Ramos (cell line): ENCODE measurements around the gene MCTP1.

Experiments used
- in situ Hi-C: fragments of 300-500 bp; cut with MboI; formaldehyde crosslinking; loops from one replicate; pipeline ENCODE4 v1.14.3; 2022; ENCODE audit warnings: low sequenced_read_pairs; ENCODE audit not compliant: unreplicated experiment

Gene MCTP1

DNA sequence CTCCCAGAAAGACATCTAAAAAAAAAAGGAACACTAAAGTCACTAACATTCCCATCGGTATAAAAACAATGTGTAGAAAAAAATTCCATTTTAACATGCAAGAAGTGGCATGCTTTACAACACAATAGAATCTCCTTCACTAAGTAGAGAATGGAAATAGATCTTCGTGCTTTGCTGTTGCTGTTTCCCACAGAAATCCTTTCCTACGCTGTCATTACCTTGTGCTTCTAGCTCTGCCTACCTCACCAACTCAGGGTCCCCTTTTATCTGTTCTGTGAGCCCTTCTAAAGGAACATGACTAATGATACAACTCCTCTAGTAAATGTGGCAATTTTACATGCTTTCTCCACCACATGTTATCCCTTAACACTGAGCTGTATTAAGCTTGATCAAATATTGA, 202.9 kb downstream of the MCTP1 start:
- in situ Hi-C loops = no loop called here

DNA sequence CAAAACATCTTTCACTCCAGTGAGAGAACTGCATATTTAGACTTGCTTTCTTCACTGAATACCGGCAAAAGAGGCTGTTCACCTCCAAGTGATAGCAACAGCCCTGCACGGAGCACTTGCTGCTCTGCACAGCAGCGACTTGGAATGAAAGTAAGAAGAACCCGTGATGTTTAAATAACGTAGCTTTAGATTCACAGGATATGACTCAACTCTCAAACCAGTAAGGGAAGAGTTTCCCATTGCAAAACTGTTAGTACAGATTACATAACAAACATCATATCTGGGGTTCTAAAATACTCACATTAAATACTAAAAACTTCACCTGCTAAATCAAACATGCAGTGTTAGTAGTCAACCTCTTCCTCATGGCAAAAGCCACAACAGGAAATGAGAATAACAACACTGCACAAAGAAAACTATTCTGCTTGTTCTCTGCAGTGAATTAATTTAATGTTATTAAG, 203.4 kb downstream of the MCTP1 start:
- in situ Hi-C loops = no loop called here

DNA sequence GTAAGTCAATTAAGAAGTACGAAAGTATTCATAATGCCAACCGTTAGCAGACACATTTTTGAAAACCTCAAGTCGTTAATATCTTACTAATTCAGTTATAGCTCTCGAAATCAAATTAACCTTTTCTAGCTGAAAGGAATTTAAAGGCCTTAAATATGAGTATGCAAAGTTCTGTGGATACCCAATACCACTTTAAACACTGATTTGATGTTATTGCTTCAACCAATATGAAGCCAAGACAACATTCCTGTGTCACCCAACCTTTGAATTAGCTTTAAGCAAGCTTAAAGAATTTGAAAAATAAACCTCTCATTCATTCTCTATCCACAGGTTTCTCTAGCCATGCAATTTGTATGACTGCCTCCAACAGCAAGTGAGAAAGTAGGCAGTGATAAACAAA, 204.5 kb downstream of the MCTP1 start:
- in situ Hi-C loops = no loop called here

DNA sequence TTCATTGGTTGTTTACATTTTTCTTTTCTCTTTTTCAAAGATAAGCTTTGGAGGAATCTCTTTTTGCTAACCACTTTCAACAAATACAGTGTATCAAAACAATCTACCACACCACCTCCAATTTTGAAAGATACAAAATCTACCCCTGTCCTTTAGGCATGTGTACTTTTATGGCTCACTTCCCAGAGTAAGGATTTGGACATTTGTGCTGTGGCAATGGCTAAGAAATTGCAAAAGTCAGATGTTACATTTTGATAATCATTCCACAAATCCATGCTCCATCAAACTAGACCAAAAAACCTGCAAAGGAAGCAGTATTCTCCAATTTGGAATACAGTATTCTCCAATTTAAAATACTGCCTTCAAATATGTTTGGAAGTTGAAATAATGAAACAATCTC, 204.9 kb downstream of the MCTP1 start:
- in situ Hi-C loops = no loop called here

DNA sequence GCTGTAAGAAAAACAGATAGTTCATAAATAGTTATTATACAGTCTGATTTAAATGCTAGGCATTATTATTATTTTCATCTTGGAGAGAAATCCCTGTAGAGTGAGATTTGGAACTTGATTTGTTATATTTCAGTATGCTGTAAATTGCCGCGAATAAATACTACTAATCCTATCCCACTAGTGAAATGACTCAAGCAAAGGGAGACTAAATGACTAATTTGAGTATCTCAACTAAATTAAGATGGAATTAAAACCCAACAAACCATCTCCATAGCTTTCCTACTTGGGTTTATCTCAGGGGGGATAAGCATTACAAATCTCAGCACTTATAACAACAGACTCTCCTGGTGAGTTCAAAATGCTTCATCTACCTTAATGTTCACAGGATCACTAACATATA, 206.0 kb downstream of the MCTP1 start:
- in situ Hi-C loops = no loop called here

DNA sequence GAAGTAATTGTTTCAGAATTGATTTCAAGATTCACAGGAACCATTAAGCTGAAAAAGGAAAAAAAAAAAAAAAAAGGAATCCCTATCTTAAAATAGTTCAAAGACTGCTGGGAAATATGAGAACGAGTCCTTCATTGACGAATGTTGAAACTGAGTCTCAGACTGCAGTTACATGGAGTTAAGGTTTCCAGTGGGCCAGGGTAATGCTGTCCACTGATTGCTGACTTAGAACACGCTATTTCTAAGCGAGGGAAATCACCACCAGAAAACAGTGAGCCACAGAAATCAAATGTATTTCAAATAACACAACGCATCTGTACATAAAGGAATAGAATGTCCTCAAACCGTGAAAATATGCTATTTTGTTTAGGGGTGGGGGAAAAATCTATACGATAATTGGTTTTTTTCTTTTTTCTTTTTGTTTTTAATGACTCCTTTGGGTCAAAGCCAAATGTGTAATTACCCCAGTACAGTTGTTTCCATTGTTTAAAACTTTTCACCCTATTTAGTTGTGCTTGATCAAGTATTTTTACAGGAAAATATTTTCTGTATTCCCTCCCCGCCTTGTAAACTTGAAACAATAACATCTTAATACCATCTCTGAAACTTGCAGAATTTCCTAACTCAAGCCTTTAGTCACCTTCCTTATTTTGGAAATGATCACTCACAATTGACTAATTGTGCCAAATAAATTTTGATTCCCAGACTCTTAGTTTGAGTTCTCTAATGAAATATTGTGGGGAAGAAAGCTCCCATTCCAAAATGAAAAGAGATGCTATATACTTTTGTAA, 208.3 kb downstream of the MCTP1 start:
- in situ Hi-C loops = no loop called here

DNA sequence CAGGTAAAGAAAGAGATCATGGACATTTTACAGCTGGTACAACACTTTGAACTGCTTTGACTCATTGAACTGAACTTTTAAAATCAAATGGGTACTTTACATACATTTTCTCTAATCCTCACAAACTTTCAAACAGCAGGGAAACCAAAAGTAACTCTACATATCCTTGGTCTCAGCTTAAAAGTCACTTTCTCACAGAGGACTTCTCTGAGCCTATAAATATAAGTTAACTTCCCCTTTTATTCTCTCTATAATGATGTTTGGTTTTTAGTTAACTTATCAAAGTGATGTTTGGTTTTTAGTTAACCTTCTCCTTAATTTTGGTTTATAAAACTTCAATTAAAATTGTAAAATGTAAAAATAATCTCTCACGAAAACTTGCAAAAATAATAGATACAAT, 209.8 kb downstream of the MCTP1 start:
- in situ Hi-C loops = no loop called here

DNA sequence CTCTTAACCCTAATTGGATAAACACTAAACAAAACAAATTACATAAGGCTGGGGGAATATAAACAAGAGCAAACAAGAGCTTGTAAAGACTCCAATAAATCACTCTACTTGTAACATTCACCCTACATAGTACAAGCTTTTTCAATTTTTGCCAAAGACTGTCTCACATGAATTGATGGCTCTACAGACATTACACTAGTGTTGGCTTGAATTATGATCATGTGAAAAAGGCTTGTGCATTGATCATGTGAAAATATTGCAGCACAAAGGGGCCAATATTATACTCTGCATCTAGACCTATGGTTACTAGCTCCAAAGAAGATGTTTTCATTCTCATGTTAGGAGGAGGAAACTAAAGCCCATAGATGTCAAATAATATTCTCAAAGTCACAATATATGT, 212.6 kb downstream of the MCTP1 start:
- in situ Hi-C loops = no loop called here

DNA sequence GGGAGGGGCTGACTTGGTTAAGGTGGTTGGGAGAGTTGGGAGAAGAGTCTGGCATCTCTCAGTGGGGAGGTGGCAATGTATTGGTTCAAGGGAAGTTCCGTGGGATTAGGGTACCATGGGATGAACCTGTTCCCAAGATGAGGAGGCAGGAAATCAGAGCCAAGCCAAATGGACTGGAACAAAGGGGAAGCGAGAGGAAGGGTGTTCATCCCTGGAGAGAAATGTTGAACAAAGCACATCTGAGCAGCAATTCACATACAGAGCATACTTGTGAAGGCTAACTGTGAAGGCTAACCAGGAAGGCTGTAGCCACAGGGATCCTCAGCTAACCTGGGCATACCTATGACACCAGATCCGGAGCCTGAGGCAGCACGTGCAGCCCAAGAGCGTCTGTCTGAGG, 214.0 kb downstream of the MCTP1 start:
- in situ Hi-C loops = no loop called here

DNA sequence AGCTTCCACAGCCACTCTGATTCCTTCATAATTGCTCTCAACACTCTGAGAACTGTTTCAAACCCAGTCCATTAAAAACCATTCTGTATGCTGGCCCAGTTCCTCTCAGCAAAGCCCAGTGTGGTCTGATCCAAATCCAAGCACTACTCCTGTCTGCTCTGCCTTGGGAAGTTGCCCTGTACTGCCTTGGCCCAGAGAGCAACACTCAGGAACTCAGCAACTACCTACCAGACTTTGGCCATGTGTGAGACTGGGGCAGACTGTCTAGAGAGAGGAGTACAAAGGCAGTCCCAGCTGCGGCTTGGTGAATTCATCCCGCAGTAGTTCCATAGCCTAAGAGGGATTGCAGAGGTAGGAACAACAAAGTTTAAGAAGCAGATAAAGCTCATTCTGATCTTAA, 214.4 kb downstream of the MCTP1 start:
- in situ Hi-C loops = no loop called here

DNA sequence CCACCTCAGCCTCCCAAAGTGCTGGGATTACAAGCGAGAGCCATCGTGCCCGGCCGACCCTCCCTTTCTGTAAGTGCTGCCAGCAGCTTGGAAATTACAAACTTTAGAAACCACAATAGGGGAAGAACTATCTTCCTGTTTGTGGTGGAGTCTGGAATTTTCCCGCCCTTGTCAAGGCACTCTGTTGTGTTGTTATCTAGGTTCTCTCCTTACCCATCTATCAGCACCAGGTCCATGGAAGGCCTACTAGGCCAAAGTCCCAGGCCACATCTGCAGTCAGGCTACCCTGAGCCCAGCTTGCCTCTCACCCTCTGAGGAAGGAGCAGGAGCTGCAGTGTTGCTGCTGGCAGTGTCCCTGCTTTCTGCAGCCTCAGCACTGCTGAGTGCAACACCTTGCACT, 214.9 kb downstream of the MCTP1 start:
- in situ Hi-C loops = no loop called here

DNA sequence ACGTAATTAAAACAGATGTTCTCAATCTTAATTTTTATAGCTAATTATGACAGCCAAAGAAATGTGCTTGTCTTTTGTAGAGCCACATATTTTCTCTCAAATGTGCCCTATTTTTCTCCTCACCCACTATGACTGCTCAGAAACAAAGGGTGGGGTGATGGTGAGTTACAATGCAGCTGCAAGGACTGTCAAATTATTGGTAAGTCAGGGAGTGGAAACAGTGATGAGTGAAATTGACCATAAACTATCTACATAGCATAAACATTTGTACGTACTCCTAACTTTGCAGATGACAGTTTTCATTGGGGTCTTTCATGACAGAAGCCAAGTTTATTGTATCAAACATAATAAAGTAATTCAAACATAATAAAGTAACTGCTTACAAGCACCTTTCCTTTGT, 215.9 kb downstream of the MCTP1 start:
- in situ Hi-C loops = no loop called here

DNA sequence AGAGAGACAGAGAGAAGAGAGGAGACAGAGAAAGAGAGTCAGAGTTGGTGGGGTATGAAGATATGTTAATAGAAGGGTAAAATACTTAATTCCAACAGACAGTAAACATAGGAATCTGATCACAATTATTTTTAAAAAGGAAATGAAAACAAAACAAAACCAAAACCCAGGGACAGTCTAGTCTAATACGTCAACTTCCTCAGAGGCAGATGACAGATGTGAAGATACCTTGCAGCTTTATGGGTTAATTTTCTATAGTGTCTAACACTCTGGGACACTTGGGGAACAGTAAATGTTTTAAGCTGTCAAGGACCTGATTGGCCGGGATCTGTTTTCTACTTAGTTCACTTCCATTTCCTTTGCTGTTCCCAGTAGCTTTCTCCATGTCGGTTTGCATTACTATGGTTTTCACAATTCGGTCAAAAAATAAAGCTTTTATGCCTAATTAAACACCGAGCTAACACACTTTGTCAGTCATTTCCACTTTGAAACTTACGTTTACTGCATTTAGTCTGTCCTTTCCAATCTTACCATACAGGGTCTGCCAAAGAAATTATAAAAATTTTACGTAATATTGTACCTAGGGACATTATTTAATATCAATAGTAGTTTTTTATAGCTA, 216.5 kb downstream of the MCTP1 start:
- in situ Hi-C loops = no loop called here

DNA sequence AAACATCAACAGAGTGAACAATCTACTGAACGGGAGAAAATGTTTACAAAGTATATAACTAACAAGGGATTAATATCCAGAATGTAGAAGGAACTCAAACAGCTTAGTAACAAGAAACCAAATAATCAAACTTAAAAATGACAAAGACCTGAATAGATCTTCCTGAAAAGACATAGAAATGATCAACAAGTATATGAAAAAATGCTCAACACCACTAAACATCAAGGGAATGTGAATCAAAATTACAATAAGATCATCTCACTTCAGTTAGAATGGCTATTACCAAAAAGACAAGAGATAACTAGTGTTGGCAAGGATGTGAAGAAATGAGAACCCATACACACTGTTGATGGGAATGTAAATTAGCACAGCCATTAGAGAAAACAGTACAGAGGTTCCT, 218.8 kb downstream of the MCTP1 start:
- in situ Hi-C loops = no loop called here

DNA sequence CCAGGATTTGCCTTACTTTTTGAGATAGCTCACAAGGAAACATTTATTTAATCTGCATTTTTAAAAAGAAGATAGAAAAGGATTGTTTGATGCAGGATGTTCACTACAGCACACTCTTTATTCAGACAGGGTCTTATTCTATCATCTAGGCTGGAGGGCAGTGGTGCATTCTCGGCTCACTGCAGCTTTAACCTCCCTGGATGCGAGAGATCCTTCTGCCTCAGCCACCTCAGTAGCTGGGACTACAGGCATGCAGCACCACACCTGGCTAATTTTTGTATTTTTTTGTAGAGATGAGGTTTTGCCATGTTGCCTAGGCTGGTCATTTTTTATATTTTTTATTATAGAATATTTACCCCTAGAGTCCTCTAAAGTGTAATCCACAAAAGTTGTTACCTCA, 221.4 kb downstream of the MCTP1 start:
- in situ Hi-C loops = no loop called here

DNA sequence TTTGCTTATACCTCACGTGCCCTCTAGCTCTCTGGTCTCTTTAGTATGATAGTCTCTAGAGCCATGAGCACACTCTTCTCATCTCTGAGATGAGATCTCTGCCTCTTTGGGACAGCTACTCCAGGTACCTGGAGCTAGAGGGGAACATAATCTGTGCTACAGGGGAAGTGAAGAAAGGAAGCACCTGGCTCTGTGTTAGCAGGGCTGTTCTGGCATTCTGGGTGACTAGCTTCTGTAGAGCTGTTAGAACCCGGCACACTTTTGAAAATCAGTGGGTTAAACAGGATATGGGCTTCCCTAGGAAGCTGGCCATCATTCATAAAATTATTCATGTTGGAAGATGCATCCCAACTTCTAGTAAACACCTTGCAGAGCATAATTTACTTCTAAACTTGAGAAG, 224.8 kb downstream of the MCTP1 start:
- in situ Hi-C loops = no loop called here

DNA sequence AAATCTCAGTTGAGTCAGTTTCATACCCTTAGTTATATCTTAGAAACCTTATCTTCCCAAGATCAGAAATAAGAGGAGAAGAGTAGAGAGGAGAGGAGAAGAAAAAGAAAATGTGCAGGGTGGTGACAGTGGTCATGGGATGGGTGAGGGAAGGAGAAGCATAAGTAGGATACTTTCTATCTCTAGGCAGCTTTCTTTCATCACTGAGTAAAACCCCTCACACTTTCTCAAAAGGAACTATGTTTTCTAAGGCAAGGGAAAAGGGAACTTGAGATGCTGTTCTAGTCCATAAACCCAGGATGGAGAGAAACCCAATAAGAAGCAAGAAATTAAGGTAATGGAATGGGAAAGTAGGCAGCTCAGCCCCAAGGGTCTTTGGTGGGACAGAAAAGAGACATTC, 225.3 kb downstream of the MCTP1 start:
- in situ Hi-C loops = no loop called here

DNA sequence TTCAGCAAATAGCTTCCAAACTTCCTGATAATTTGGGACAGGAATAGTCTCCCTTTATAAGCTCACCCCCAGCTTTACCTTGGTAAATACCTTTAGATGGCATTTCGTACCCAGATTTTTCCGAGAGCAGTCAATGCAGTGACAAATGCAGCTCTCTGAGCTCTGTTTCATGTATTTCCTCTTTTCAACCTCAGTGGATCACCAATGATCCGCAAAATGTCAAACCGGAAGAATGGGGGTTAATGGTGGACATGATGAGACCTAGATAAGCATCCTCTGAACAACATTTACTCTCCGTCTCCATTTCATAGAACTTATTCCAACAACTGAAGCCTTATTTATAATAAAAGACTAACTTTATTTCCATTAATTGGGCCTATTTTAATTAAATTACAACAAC, 227.3 kb downstream of the MCTP1 start:
- in situ Hi-C loops = no loop called here

DNA sequence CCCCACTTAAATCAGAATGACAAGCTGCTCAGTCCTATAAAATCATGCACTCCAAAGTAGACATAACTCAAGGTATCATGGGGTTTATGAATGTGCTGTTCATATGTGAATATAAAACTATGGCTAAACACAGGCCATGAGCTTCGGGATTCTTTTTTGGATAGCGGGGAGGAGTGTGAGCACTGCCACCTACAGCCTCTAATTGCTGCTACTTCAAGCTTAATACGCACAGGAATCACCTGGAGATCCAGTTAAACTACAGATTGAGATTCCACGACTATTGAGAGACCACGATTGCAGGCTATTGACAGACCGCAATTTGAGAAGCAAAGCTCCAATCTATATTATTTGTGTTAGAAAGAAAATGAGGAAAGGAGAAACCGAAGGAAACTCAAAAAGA, 231.6 kb downstream of the MCTP1 start:
- in situ Hi-C loops = no loop called here

DNA sequence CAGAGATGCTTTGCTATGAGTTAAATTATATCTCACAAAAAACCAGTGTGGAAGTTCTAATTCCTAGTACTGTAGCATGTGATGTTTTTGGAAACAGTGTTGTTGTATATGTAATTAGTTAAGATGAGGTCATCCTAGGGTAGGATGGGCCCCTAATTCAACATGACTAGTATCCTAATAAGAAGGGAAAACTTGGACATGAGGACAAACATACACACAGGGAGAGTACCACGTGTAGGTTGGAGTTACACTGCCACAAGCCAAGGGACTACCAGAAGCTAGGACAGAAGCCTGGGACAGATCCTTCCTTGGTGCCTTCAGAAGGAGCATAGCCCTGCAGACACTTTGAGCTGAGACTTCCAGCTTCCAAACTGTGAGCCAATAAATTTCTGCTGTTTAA, 234.2 kb downstream of the MCTP1 start:
- in situ Hi-C loops = no loop called here

DNA sequence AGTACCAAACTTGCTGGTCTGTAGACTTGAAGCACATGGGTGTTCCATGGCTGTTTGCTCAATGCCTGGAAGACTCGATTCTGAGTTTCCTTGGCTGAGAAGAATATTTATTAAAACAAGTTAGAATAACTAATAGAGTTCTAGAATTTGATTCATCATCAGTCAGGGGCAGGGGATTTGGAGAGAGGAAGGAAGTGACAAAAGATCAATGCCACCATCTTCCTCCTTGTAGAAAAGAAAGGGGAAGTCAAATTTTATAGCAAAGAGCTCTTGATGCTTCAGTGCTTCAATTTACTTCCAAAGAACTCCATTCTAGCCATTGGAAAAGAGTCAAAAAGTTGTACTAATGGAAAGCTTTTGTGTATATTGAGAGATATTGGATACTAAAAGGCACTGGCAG, 236.3 kb downstream of the MCTP1 start:
- in situ Hi-C loops = no loop called here
